ENCODE results near the gene MRPS31.

The MRPS31 gene

DNA sequence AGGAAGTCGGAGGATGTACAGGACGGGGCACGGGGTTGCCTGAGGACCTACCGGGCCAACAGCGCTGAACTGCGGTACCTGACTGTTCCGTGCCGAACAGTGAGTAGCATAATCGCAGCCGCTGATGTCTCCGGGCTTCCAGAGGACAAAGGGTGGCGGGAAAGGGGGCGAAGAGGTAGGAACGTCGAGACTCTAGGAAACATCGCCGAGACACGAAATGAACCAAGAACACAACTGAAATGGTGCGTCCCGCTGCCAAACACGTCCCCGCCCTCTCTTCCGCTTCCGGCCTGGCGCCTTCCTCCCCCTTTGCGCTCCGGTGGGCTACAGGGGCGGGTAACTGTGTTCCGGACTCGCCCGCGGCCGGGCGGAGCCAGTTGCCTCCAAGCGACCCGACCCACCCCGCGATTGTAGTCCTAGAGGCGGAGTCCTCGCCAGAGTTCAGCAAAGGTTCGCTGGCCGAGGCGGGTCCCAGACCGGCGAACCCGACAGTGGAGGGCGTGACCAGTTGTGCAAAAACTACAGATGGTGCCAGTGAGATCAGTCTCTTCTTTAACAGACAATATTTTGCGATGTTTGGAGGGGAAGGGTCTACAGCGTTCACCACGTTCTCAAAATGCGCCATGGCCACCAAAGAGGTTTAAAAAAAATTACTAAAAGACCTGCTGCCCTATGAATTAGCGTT, at the start of gene MRPS31:
MRPS31 (minus strand) TSS at position 257 of the 685 bp plus-strand sequence; CDS start at position 203, 54 bp downstream.
- in situ Hi-C loops (cut with MboI; ENCODE audit: low sequenced_read_pairs), result no loop called here

DNA sequence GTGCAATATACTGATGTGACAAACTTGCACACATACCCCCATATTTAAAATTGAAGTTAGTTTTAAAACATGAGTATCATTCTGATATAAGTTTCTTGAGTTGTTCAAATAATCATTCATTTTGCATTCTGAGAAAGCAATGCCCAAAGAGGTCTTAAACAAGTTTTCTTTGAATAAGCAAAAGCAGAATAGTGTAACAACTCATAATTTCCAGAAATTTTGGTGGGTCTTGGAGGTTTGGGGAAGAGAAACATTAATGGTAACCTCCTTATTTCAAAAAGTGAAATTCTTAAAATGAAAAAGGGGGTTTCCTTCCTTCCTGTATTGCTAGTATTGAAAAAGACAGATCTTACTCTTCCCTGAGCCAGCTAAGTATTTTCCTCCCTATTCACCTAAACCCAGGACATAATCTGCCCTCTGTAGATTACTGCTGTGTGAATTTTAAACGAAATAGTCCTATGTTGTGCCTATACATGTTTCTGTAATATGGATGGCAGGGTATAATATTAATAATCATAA, 48.9 kb upstream of the MRPS31 start:
- in situ Hi-C loops (cut with MboI; ENCODE audit: low sequenced_read_pairs), result no loop called here

DNA sequence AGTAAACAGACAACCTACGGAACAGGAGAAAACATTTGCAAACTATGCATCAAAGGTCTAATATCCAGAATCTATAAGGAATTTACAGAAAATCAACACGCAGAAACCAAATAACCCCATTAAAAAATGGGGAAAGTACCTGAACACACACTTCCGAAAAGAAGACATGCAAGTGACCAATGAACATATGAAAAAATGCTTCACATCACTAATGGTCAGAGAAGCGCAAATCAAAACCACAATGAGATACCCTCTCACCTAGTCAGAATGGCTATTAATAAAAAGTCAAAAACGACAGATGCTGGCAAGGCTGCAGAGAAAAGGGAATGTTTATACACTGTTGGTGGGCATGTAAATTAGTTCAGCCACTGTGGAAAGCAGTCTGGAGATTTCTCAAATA, 47.9 kb upstream of the MRPS31 start:
- in situ Hi-C loops (cut with MboI; ENCODE audit: low sequenced_read_pairs), result no loop called here

DNA sequence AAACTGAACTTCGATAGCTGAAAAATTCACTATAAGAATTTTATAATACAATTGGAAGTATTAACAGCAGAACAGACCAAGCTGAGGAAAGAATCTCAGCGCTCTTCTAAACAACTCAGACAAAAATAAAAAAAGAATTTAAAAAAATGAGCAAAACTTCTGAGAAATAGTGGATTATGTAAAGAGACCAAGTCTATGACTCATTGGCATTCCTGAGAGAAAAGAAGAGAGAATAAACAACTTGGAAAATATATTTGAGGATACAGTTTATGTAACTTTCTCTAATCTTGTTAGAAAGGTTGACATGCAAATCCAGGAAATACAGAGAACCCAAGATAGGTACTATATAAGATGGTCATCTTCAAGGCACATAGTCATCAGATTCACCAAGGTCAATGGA, 43.8 kb upstream of the MRPS31 start:
- in situ Hi-C loops (cut with MboI; ENCODE audit: low sequenced_read_pairs), result no loop called here

DNA sequence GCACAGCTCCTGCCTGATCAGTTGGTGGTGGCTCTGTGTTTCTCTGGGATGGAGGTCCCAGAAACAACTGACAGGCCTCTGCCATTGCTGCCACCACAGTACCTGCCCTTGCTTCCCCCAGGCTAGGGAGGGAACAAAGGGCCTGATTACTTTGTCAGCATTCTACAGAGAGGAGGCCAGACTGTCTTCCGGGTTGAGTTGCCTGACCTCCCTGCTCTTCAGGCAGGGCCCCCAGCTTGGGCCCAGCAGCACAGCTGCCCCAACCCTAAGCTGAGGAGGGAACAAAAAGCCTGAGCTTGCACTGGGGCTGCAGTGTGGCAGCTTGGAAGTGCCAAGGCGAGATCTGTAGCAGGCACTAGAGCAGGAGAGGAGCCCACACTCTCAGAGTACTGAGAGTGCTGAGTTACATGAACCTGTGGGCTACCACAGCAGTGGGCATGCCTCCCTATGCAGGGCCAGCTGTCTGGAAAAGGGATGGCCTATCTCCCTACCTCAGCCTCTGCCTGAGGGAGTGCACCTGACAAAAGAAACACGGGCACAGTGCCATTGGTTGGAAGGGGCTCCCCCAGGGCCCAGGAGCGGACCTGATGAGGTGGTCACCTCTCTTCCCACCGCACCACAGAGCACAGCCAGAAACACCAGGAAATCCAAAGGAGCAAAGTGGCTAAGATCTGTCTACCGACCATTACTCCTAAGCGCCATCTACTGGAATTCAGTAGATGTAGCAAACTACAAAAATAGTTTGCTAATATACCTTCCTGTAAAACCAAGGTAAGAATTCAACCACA, 42.9 kb upstream of the MRPS31 start:
- in situ Hi-C loops (cut with MboI; ENCODE audit: low sequenced_read_pairs), result no loop called here

DNA sequence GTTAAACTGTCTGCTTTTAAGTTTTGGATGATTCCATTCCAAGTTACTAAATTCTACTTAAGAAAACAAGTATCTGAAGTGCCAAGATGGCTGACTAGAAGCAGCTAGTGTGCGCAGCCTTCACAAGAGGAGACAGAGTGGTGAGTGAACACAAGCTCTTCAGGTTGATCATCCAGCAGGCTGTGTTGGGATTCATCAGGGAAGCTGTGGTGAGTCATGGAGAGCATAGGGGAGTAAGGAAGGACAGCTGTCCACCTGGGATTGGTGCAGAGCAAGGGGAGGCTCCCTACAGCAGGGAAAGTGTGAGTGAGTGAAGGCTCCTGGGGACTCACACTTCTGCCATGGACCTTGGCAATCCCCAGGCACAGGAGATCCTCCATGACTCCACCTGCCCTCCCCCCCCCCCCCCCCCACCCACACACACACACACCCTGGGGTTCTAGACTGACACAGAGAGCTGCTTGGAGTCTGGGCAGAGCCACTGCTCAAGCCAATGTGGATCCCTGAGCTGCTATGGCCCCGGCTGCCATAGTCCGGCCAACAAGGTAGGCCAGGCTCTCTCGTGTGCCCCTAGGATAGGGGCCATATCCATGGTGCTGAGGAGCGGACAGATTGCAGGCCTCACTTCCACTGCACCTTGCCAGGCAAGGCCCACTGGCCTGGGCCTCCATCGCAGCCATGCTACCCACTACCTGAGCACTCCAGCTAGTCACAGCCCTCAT, 41.9 kb upstream of the MRPS31 start:
- in situ Hi-C loops (cut with MboI; ENCODE audit: low sequenced_read_pairs), result no loop called here

DNA sequence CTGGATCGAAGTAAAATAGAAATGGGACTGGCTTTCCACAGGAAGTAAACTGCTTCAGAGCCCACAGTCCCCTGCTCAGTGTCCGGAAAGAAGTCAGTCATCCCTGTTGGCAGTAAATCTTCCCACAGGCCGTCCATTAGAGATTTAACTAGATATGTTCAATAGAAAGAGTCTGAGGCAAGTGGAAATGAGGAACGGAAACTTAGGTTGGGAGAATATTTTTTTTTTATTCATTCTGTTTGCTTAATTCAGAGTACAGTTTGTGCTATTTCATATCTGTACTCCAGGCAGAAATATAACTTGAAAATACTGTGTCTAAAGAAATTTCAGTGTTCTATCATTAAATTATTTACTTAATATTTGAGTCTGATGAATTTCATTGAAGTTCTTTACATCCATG, 41.1 kb upstream of the MRPS31 start:
- in situ Hi-C loops (cut with MboI; ENCODE audit: low sequenced_read_pairs), result no loop called here

DNA sequence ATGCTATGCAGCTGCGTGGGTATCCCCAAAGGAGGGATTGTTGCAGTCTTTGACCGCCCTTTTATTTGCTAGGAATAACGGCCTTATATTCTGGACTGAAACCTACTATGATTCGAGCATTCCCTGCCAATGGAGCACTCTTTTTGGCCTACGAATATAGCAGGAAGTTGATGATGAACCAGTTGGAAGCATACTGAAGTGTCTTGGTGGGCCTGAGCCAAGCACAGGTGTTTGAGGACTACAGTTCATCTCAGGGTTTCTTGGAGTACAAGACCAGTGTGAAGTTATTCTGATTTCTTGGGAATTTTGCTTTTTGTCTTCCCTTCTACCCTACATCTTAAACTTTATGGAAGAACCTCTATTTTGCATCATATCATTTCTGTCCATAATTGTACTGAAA, 38.5 kb upstream of the MRPS31 start:
- in situ Hi-C loops (cut with MboI; ENCODE audit: low sequenced_read_pairs), result no loop called here

DNA sequence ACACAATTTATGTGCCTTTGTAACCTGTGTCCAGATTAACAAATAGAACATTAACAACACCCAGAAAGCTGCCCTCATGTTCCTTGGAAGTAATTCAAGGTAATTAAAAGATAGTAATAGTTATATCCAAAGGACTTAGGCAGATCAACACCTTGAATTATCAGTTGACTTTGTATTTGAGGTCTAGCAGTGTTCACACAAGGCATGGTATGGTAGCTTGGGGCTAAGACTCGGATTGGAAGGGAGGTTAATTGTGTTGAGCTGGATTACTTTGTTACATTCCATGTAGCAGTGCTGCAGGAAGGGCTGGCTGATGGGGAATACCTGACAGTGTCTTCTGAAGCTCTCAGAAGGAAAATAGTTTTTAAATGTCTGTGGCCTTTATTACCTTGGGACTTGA, 35.3 kb upstream of the MRPS31 start:
- in situ Hi-C loops (cut with MboI; ENCODE audit: low sequenced_read_pairs), result no loop called here

DNA sequence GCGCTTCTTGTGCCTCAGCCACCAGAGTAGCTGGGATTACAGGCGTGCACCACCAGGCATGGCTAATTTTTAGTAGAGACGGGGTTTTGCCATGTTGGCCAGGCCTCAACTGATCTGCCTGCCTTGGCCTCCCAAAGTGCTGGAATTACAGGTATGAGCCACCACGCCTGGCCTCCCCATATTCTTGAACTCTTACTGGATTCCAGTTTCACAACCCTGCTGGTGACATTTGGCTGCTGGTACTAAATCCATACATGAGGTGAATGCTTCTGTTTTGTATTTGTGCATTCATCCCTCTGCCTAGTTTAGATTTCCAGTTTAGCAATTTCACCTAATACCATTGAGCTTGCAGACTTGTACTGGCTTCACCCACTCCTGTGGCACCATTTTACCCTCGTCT, 32.3 kb upstream of the MRPS31 start:
- in situ Hi-C loops (cut with MboI; ENCODE audit: low sequenced_read_pairs), result no loop called here

DNA sequence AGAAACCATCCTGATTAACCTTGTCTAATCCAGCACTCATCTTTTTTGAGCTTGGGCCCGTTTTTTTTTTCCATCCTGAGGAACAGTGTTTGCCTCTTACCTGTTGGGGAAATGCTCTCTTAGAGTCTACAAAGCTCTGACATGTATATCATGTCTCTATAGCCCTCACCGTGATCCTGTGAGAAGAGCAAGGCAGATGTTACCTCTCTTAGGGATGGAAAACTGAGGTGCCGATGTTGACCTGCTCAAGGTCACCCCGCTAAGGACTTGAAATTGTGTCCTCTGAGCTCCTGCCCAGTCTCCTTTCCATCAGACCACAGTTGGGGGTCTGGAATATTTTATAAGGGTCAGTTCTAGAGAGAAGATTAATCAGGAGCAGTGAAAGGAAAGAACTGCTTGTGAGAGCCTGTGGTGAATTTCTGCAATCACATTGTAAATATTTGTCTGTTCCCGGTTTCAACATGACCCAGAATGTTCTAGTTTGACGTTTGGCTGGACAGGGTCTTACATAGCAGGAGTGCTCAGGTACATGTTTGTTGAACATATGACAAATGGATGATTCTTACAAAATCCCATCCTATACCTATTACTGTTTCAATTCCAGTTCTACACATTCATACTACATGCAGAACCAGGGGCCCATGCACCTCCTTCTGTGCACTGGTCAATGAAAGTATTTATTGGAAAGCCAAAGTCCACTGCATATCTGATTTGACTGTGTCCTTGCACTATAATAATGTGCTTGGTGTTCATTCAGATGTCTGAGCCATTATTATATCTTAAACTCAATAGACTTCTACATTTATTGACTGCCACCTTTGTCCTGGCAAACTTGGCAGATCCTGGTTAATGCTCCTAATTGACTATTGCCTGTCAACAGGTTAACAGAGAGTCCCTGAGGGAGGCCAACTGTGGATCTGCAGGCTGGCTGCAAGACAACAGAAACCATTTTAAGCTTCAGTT, 30.5 kb upstream of the MRPS31 start:
- in situ Hi-C loops (cut with MboI; ENCODE audit: low sequenced_read_pairs), result no loop called here

DNA sequence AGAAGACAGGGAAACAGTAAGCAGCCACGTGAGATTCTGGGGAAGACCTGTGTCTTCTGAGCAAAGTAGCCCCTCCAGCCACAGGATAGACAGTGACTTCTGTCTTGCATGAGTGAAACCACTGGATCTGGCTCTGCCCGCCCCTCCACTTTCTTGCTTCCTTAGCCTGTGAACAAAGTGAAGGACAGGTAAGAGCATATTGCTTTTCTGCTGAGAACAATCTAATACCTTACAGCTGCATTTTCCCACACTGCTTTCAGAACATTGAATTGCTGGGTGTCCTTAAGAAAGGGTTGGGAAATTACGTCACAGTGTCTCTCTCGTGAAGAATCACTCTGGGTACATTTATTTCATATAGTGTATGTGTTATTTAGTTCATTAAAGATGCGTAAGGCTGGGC, 29.6 kb upstream of the MRPS31 start:
- in situ Hi-C loops (cut with MboI; ENCODE audit: low sequenced_read_pairs), result no loop called here

DNA sequence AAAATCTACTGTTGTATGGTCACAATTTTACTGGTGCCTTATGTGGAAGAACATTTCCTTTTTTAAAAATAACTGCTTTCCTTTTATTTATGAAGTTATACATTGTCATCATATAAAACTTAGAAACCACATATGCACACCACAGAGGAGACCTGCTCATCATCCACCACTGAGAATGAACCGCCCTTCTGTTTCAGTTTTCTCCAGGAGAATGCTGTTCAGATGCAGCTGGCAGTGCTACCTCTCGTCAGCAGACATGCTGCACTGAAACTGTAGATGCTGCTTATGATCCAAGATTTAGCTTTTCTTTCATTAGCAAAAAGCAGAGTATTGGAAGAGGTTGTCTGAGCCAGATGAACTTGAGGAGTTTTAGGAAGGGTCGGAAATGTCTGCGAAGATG, 28.5 kb upstream of the MRPS31 start:
- in situ Hi-C loops (cut with MboI; ENCODE audit: low sequenced_read_pairs), result no loop called here

DNA sequence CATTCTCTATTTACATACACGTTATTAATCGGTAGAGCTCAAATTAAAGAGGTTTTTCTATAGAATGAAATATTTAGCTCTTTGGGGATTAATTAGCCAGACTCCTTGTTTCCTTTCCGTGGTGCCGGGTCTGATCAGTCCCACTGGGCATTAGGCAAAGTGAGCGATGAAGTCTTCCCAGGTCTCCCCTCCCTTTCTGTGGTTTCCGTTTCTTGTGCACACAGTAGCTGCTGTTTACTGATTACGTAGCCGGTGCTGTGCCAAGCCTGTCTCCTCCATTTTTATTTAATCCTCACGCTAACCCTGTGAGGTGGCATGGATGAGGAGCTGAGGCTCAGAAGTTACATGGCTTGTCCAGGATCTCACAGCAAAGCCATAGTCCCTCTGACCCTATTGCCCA, 27.4 kb upstream of the MRPS31 start:
- in situ Hi-C loops (cut with MboI; ENCODE audit: low sequenced_read_pairs), result no loop called here

DNA sequence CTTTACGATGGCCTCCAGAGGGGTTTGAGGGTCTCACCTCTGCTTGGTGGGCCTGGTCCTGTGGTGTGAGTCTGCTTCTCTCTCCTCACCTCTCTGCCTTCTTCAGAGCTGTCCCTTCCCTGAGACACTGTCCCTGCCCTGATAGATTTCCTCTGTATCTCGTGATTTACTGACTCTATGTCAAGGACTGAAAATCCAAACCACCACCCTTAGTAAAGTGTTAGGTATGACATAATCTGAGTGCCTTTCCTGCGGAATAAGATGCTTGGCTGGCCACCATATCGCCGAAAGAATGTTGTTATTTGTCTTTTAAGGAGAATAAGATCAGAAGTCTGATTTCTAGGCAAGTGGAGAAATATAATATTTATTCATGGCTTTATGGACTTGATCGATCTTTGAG, 25.7 kb upstream of the MRPS31 start:
- in situ Hi-C loops (cut with MboI; ENCODE audit: low sequenced_read_pairs), result no loop called here

DNA sequence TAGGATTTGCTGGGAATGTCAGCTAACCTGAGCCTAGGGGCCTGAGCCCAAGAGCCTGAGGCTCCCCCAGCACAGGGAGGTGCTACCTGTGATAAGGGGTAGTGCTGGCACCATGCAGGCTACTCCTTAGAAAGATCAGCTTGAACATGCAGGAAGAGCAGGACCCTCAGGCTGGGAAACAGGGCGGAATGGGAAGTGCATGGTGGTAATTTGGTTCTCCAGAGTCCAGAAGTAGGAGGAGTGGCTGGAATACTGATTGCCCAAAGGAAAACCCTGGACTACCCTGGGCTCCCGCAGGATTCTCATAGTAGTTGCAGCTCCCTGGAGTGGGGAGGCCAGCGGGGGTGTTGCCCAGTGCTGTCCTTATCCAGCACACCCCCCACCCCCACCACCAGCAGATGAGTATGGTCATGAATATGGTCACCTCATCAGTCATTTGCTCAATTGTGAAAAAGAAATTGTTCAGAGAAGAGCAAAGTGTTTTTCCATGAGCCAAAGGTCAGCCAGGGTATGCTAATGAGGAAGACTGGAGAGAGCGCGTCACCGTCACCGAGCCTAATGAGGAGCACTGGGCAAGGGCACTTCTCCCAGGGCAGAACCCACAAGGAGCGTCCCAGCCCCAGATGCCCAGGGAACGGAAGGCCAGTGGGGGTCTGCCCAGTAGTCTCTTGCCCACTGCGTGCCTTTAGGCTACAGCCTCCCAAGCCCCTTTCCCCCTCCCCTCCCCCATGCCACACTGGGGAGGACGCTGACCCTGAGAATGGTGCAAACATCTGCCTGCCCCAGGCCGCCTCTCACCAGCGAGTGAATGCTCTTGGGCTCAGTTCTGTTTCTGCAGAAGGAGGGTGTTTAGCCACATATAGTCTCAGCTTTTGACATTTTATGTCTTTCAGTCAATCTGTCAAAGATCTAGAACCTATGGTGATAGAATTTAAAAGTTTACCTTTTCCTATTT, 23.7 kb upstream of the MRPS31 start:
- in situ Hi-C loops (cut with MboI; ENCODE audit: low sequenced_read_pairs), result no loop called here

DNA sequence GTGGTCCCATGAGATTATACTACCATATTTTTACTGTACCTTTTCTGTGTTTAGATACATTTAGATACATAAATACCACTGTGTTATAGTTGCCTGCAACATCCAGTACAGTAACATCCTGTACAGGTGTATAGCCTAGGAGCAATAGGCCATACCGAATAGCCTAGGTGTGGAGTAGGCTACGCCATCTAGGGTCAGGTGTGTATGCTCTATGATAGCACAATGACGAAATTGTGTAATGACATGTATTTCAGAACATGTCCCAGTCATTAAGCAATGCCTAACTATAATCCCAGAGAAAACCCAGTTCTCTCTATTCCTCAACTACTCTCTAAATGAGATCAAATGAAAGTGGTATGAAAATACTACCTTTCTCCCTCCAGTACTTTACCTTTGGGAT, 22.3 kb upstream of the MRPS31 start:
- in situ Hi-C loops (cut with MboI; ENCODE audit: low sequenced_read_pairs), result no loop called here

DNA sequence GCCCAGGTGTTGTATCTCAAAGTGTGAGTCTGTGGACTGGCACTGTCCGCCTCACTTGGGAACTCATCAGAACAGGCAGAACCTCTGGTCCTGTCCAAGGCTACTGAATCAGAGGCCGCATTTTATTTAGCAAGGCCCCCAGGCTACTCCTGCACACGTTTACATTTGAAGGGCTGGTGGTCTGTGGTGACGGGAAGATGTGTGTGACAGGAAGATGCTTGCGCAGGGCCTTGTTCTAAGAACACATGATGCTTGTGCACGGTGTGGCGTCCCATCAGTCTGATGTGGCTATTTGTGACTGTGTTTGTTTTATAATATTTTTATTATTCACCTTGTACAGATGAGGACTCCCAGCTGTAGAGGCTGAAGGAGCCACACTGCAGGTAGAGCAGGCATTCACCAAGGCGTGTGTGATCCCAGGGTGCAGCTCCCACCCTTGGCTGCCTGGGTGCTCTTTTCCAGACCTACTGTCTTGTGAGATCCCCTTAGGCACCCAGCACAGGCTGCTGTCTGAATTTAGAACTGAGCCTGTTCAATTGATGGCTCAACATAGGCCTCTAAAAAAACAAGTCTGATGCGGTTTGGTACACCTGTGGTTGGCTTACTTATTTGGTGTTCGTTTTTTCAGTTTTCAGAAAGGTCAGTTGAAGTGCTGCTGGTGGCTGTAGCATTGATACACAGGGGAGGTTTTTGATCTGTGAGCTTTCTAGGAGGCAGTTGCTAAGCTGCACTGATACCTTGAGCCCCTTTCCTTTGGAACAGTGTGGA, 21.5 kb upstream of the MRPS31 start:
- in situ Hi-C loops (cut with MboI; ENCODE audit: low sequenced_read_pairs), result no loop called here

DNA sequence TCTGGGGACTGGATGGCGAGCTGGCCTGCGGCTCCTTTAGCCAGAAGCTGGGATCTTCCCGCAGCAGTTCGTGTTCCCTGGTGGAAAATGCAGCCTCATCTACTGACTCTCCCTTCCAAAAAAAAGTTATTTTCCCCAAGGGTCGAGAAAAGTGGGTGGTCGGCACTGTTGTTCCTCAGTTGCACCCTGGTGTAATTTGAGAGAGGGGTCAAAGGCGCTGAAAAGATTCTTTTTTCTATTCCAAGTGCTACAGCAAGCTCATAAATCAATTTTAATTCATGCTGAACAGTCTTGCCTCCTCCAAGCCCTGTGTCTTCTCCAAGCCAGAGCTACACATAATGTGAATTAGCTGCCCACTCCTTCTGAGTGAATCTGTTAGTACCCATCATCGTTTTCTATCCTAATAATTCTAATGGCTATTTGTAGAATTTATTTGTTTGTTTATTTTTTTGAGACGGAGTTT, 19.2 kb upstream of the MRPS31 start:
- in situ Hi-C loops (cut with MboI; ENCODE audit: low sequenced_read_pairs), result no loop called here
